ENCODE measurements around the gene IKZF1. TPM values are rescaled to one million over a fixed set of nuclear protein-coding genes. Genes with fewer than 3 reads are reported as not detected.

The IKZF1 gene
- total and polyA plus RNA-seq, 10 donors, result 36.4 to 389 (median 231) TPM

DNA sequence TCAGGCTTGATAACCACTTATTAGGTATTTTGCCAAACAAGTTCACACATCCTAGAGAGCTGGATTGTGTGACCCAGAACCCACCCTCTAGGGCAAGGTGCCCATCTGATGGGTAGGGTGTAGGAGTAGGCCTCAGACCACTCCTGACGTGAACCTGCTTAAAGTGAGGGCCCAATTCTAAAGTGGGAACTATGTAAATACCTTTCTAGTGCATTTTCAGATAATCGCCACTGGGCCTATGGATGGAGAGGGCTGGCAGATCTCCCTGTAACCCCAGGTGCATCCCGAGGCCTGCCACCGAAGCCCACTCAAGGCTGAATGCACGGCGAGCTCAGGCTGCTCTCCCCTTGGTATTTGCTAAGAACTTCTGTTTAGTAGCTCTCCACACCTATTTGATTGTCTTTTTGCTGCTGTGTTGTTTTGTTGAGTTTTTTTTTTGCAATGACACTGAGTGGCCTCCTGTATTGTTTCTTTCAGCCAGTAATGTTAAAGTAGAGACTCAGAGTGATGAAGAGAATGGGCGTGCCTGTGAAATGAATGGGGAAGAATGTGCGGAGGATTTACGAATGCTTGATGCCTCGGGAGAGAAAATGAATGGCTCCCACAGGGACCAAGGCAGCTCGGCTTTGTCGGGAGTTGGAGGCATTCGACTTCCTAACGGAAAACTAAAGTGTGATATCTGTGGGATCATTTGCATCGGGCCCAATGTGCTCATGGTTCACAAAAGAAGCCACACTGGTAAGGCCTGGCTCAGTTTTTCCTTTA, 71.7 kb downstream of the IKZF1 start:
- WGBS, 5 donors, result 89 to 96% (median 92%) methylated on average over 15 of the region's 15 CpGs
- no peak for TF ChIP-seq POLR2A (IDR thresholded peaks at IDR 0.05)
- peak; percentile 15 to 31 (median 15) for TF ChIP-seq POLR2AphosphoS5 (IDR thresholded peaks at IDR 0.05)
- Histone ChIP-seq H3K36me3 (peaks cover 2 to 99% (median 36%) of the 10 kb centered on the region in 6 donors), H3K27ac (peak overlapping the region in 3 of 8 donors; percentile 13 to 92 (median 16)), H3K27me3 (replicated peaks in 1 of 7) (no peaks in the 10 kb centered on the region), H3K4me1 (peaks cover 2 to 96% (median 37%) of the 10 kb centered on the region in 6 donors), H3K9me3 (no peaks in the 10 kb centered on the region), H3K4me3 (no peak overlapping the region)
- intact Hi-C loops (cut with DNase I; ENCODE audit: low total_unique reads), result no loop called here
- DNase-seq, result no peak

DNA sequence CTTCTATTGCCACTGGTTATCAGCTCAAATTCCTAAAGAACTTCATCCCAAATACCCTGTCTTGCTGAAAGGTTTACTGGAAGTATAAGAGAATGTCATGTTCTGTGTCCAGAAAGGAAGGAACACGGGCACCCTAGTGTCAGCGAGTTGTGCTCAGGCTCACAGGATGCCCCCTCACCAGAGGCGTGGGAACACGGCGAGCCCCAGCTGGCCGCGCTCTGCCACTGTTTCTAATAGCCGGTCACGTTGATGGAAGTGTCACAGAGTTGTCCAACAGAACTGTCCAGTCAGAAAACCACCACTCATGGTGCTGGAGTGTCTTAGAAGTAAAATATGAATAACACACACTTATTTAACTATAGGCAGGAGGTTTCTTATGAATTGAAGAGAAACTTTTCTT, 72.8 kb downstream of the IKZF1 start:
- intact Hi-C loops (cut with DNase I; ENCODE audit: low total_unique reads), result no loop called here
- TF ChIP-seq, protein P1, sequence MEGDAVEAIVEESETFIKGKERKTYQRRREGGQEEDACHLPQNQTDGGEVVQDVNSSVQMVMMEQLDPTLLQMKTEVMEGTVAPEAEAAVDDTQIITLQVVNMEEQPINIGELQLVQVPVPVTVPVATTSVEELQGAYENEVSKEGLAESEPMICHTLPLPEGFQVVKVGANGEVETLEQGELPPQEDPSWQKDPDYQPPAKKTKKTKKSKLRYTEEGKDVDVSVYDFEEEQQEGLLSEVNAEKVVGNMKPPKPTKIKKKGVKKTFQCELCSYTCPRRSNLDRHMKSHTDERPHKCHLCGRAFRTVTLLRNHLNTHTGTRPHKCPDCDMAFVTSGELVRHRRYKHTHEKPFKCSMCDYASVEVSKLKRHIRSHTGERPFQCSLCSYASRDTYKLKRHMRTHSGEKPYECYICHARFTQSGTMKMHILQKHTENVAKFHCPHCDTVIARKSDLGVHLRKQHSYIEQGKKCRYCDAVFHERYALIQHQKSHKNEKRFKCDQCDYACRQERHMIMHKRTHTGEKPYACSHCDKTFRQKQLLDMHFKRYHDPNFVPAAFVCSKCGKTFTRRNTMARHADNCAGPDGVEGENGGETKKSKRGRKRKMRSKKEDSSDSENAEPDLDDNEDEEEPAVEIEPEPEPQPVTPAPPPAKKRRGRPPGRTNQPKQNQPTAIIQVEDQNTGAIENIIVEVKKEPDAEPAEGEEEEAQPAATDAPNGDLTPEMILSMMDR (IDR thresholded peaks at IDR 0.05 in 8 of 11, conservative IDR thresholded peaks at IDR 0.05 in 3 of 11), result no peak
- TF ChIP-seq POLR2A (IDR thresholded peaks at IDR 0.05) (no peak), POLR2AphosphoS5 (IDR thresholded peaks at IDR 0.05) (peak in 1 of 3 donors; percentile 67)
- Histone ChIP-seq H3K4me3 (no peak overlapping the region), H3K27ac (peak overlapping the region in 2 of 8 donors; percentile 10 to 92), H3K27me3 (replicated peaks in 1 of 7) (no peaks in the 10 kb centered on the region), H3K4me1 (peaks cover 6 to 96% (median 42%) of the 10 kb centered on the region in 6 donors), H3K36me3 (peaks cover under 1 to 97% (median 36%) of the 10 kb centered on the region in 6 donors), H3K9me3 (no peaks in the 10 kb centered on the region)
- 84 to 96% (median 92%) methylated on average over 9 of the region's 9 CpGs for WGBS, 5 donors
- no peak for DNase-seq

DNA sequence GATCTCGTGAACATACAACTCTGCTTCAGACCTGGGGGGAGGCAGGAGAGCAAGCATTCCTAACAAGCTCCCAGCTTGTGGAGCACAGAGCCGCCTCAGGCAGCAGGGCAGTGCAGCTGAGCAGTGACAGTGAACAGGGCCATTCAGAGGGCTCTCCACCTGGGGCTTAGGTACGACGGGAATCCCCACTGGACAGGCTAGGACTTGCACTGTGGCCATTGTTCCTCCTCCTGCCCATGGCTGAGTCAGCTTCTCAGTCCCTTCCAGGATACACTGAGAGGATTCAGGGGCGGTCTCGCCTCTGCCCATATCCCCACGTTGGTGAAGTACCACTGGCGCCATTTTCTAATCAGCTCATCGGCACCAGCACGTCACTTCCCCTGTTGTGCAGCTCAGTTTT, 74.6 kb downstream of the IKZF1 start:
- H3K27ac ChIP-seq, result peak overlapping the region in 4 of 8 donors; percentile 14 to 71 (median 36)
- peaks cover 2 to 97% (median 48%) of the 10 kb centered on the region in 6 donors for H3K36me3 ChIP-seq
- no peak overlapping the region for H3K4me3 ChIP-seq
- intact Hi-C loops (cut with DNase I; ENCODE audit: low total_unique reads), result no loop called here
- 62 to 76% (median 74%) methylated on average over 10 of the region's 10 CpGs for WGBS, 5 donors
- no peak for DNase-seq
- no peaks in the 10 kb centered on the region for H3K9me3 ChIP-seq
- H3K4me1 ChIP-seq, result peaks cover 0 to 96% (median 26%) of the 10 kb centered on the region in 6 donors
- TF ChIP-seq POLR2A (IDR thresholded peaks at IDR 0.05), result no peak
- TF ChIP-seq, protein P1 (IDR thresholded peaks at IDR 0.05 in 8 of 11, conservative IDR thresholded peaks at IDR 0.05 in 3 of 11), result no peak
- TF ChIP-seq POLR2AphosphoS5 (IDR thresholded peaks at IDR 0.05), result peak; percentile 22 to 42 (median 25)
- H3K27me3 ChIP-seq (replicated peaks in 1 of 7), result no peaks in the 10 kb centered on the region

DNA sequence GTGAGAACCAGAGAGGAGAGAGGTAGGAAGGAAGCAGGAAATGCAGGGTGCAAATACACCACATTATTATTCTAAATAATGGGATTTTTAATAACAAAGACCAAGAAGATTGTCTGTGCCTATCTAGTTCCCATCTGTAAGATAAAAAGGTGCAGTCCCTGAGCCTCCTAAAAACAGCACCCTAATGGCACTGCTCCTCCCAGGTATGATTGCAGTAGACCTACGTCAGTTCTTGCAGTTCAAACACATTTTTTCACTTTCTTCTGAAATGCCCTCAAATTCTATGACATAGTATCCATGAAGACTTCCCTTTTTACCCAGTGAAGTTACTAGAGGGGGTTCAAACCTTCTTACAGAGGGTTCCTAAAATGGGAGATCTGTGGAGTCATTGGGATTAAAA, 75.0 kb downstream of the IKZF1 start:
- intact Hi-C loops (cut with DNase I; ENCODE audit: low total_unique reads), result no loop called here
- peak overlapping the region in 4 of 8 donors; percentile 14 to 71 (median 38) for H3K27ac ChIP-seq
- H3K36me3 ChIP-seq, result peaks cover 2 to 97% (median 53%) of the 10 kb centered on the region in 6 donors
- TF ChIP-seq, protein P1 (IDR thresholded peaks at IDR 0.05 in 8 of 11, conservative IDR thresholded peaks at IDR 0.05 in 3 of 11), result no peak
- TF ChIP-seq POLR2AphosphoS5 (IDR thresholded peaks at IDR 0.05), result no peak
- no peak for TF ChIP-seq POLR2A (IDR thresholded peaks at IDR 0.05)
- no peaks in the 10 kb centered on the region for H3K27me3 ChIP-seq (replicated peaks in 1 of 7)
- no peak overlapping the region for H3K4me3 ChIP-seq
- H3K9me3 ChIP-seq, result no peaks in the 10 kb centered on the region
- H3K4me1 ChIP-seq, result peaks cover 0 to 96% (median 26%) of the 10 kb centered on the region in 6 donors
- 39 to 59% (median 53%) methylated on average over 1 of the region's 1 CpG for WGBS, 5 donors
- DNase-seq, result no peak
